HFFc6 (cell line): ENCODE data around the gene LAMC1. TPM values are rescaled to one million over a fixed set of nuclear protein-coding genes. Genes with fewer than 3 reads are reported as not detected.

ENCODE experiments used
- DNase-seq: peaks from one replicate; pipeline ENCODE4 v3.0.0-alpha.2; 2018
- H3K27ac Mint-ChIP-seq: 2 replicates; pipeline ENCODE4 v1.8.0; 2020; ENCODE audit warnings: mild to moderate bottlenecking, mixed read lengths
- H3K27me3 Mint-ChIP-seq: 2 replicates; pipeline ENCODE4 v1.8.0; 2021; ENCODE audit warnings: mild to moderate bottlenecking, moderate library complexity, mixed read lengths; ENCODE audit not compliant: insufficient read depth
- H3K36me3 Mint-ChIP-seq: 2 replicates; pipeline ENCODE4 v1.8.0; 2021; ENCODE audit warnings: low read depth, mixed read lengths
- H3K4me1 Mint-ChIP-seq: 2 replicates; pipeline ENCODE4 v1.8.0; 2020; ENCODE audit warnings: low read depth, mixed read lengths
- H3K4me3 Mint-ChIP-seq: 2 replicates; pipeline ENCODE4 v1.8.0; 2020; ENCODE audit warnings: mild to moderate bottlenecking, moderate library complexity, mixed read lengths
- H3K9me3 Mint-ChIP-seq: 2 replicates; pipeline ENCODE4 v1.8.0; 2020; ENCODE audit warnings: mild to moderate bottlenecking, mixed read lengths
- CTCF ChIP-seq: fragments of 200-600 bp; sonication (generic); IDR thresholded peaks from 2 replicates; pipeline ENCODE4 v1.5.0; 2021; ENCODE audit warnings: antibody characterized with exemption, mild to moderate bottlenecking
- total RNA-seq, 6 experiments: library from RNA; stranded (reverse); fragmentation: NEBNext Ultra II Directional; extraction: Animal tissue kit (Norgen Biotek cat#: 25700); gene quantifications; 2 replicates in 1 of 6; 3 replicates in 5 of 6; pipeline ENCODE4 v1.2.3, GENCODE V29; 2021

Gene LAMC1
- total RNA-seq, 6 experiments from 2014 or later: 352 to 465 (median 393) TPM

GRCh38 chr1:182984621-182985020 lies 38.6 kb upstream of the LAMC1 start:
- Mint-ChIP-seq H3K27me3 (no peaks in the 10 kb centered on the region; the same call in 1 of the 2 replicates), H3K27ac (no peak overlapping the region), H3K4me3 (no peak overlapping the region), H3K9me3 (no peaks in the 10 kb centered on the region), H3K4me1 (peaks cover 28% of the 10 kb centered on the region), H3K36me3 (no peaks in the 10 kb centered on the region)
- no peak for DNase-seq
- no peak for TF ChIP-seq CTCF

- H3K4me1 Mint-ChIP-seq: peaks cover 40% of the 10 kb centered on the region
- H3K4me3 Mint-ChIP-seq: no peak overlapping the region
- no peaks in the 10 kb centered on the region for H3K36me3 Mint-ChIP-seq
- no peak for TF ChIP-seq CTCF
- no peak overlapping the region for H3K27ac Mint-ChIP-seq
- no peak for DNase-seq
- H3K9me3 Mint-ChIP-seq: no peaks in the 10 kb centered on the region
- H3K27me3 Mint-ChIP-seq: no peaks in the 10 kb centered on the region; the same call in 1 of the 2 replicates
Measured at GRCh38 chr1:182985876-182986275, 37.3 kb upstream of the LAMC1 start.

- peaks cover 46% of the 10 kb centered on the region for H3K4me1 Mint-ChIP-seq
- TF ChIP-seq CTCF: no peak
- no peaks in the 10 kb centered on the region for H3K9me3 Mint-ChIP-seq
- peak overlapping the region; percentile 67 for H3K27ac Mint-ChIP-seq
- DNase-seq: peak; percentile 54
- H3K4me3 Mint-ChIP-seq: peak overlapping the region; percentile 75
- H3K36me3 Mint-ChIP-seq: no peaks in the 10 kb centered on the region
- H3K27me3 Mint-ChIP-seq: no peaks in the 10 kb centered on the region
Measured at GRCh38 chr1:182990413-182991144, 32.6 kb upstream of the LAMC1 start.

GRCh38 chr1:182993746-182994145 lies 29.5 kb upstream of the LAMC1 start:
- DNase-seq: no peak
- Mint-ChIP-seq H3K9me3 (no peaks in the 10 kb centered on the region), H3K4me3 (no peak overlapping the region), H3K4me1 (peaks cover 55% of the 10 kb centered on the region), H3K36me3 (no peaks in the 10 kb centered on the region; the same call in 1 of the 2 replicates), H3K27me3 (no peaks in the 10 kb centered on the region), H3K27ac (no peak overlapping the region)
- no peak for TF ChIP-seq CTCF

GRCh38 chr1:182995894-182996293 lies 27.3 kb upstream of the LAMC1 start:
- H3K27me3 Mint-ChIP-seq: no peaks in the 10 kb centered on the region
- no peaks in the 10 kb centered on the region; the same call in 1 of the 2 replicates for H3K36me3 Mint-ChIP-seq
- DNase-seq: no peak
- H3K4me1 Mint-ChIP-seq: peaks cover 42% of the 10 kb centered on the region
- no peak overlapping the region for H3K4me3 Mint-ChIP-seq
- no peaks in the 10 kb centered on the region for H3K9me3 Mint-ChIP-seq
- TF ChIP-seq CTCF: no peak
- no peak overlapping the region for H3K27ac Mint-ChIP-seq
